HCT116 (cell line): ENCODE results near the gene DHRS4L2. TPM values are rescaled to one million over a fixed set of nuclear protein-coding genes. Genes with fewer than 3 reads are reported as not detected.
"Not testable (repeated sequence)": the region's sequence is repeated elsewhere in the genome, so short reads cannot be mapped to it uniquely, and the experiment has no call there.

Experiments
- ATAC-seq: fragments of 200-7000 bp; cut with Tn5 transposase; 2 replicates; pipeline ENCODE4 v1.9.1; 2020; ENCODE audit warnings: mild to moderate bottlenecking, moderate library complexity
- BruUV-seq: library from RNA; stranded (reverse); fragments of 400-500 nt; replicated peaks from 2 replicates; lab custom pipeline; 2021; lab: Mats Ljungman, UMichigan
- CTCF ChIA-PET: fragments of 300-600 bp; sonication (Branson Sonifier 250); formaldehyde crosslinking; loops from one replicate; lab custom pipeline; 2021; ENCODE audit warnings: antibody characterized with exemption; lab: Charles Lee
- POLR2A ChIA-PET: fragments of 300-600, 350-600 bp; sonication (Branson Sonifier 250); formaldehyde crosslinking; loops from one replicate; lab custom pipeline; 2021; ENCODE audit warnings: antibody characterized with exemption; lab: Charles Lee
- RAD21 ChIA-PET, 2 experiments: fragments of 300-600 bp; sonication (Branson Sonifier 250); formaldehyde crosslinking; loops; one replicate each; lab custom pipeline; 2023; ENCODE audit warnings: low total read pairs in 2 of 2; ENCODE audit not compliant: uncharacterized antibody in 2 of 2, unreplicated experiment in 2 of 2, low non-redundant PET in 1 of 2; lab: Charles Lee
- DNase-seq: peaks from one replicate; pipeline ENCODE4 v3.0.0-alpha.2; 2010; ENCODE audit warnings: low read depth, low spot score
- H2AFZ ChIP-seq: fragments of 200-600 bp; shearing (Covaris generic), sonication (generic); 2 replicates; pipeline ENCODE4 v1.6.1; 2017; ENCODE audit warnings: low read depth, mixed run types, mixed read lengths, antibody characterized with exemption, low read length; ENCODE audit not compliant: poor library complexity, severe bottlenecking
- H3K27ac ChIP-seq: 2 replicates; pipeline ENCODE4 v1.5.1; 2012; ENCODE audit warnings: low read depth, low read length
- H3K27me3 ChIP-seq: fragments of 200-600 bp; sonication (generic); 2 replicates; pipeline ENCODE4 v1.6.1; 2016; ENCODE audit warnings: mixed run types, low read length, mixed read lengths; ENCODE audit not compliant: insufficient read depth
- H3K36me3 ChIP-seq, 2 experiments: fragments of 200-500 bp in 1 of 2; fragments of 200-600 bp in 1 of 2; sonication (Bioruptor generic) in 1 of 2; sonication (generic) in 1 of 2; 2 replicates each; pipeline versions ENCODE4 v1.5.1 to v1.6.1; 2014 to 2016; ENCODE audit warnings: low read length in 2 of 2, inconsistent platforms in 1 of 2, mixed read lengths in 1 of 2, mixed run types in 1 of 2; ENCODE audit not compliant: insufficient read depth in 2 of 2, control insufficient read depth in 1 of 2
- H3K4me1 ChIP-seq, 2 experiments: fragments of 200-600 bp in 1 of 2; sonication (generic) in 1 of 2; 2 replicates each; pipeline versions ENCODE4 v1.5.1 to v1.6.1; 2012 to 2017; ENCODE audit warnings: low read length in 2 of 2, inconsistent platforms in 1 of 2, mild to moderate bottlenecking in 1 of 2, mixed read lengths in 1 of 2, mixed run types in 1 of 2, moderate library complexity in 1 of 2; ENCODE audit not compliant: insufficient read depth in 2 of 2, control insufficient read depth in 1 of 2
- H3K4me2 ChIP-seq: fragments of 200-600 bp; sonication (generic); 2 replicates; pipeline ENCODE4 v1.6.1; 2017; ENCODE audit warnings: mixed run types, low read length, mixed read lengths
- H3K4me3 ChIP-seq, 2 experiments: fragments of 200-600 bp in 1 of 2; sonication (generic) in 1 of 2; replicated peaks in 1 of 2; 2 replicates each; pipeline ENCODE4 v1.5.1; 2011 to 2016; ENCODE audit warnings: low read length in 2 of 2, control low read depth in 1 of 2, low read depth in 1 of 2, mild to moderate bottlenecking in 1 of 2, mixed read lengths in 1 of 2, mixed run types in 1 of 2
- H3K79me2 ChIP-seq: fragments of 200-600 bp; sonication (generic); 2 replicates; pipeline ENCODE4 v1.6.1; 2017; ENCODE audit warnings: mild to moderate bottlenecking, mixed run types, low read length, moderate library complexity, mixed read lengths; ENCODE audit not compliant: insufficient read depth
- H3K9ac ChIP-seq: fragments of 200-600 bp; sonication (generic); 2 replicates; pipeline ENCODE4 v1.6.1; 2016; ENCODE audit warnings: low read length, mixed read lengths
- H3K9me2 ChIP-seq: fragments of 200-600 bp; sonication (generic), shearing (Covaris generic); 2 replicates; pipeline ENCODE4 v1.6.1; 2017; ENCODE audit warnings: mixed run types, mild to moderate bottlenecking, moderate library complexity; ENCODE audit not compliant: insufficient read depth
- H3K9me3 ChIP-seq, 2 experiments: fragments of 200-500 bp in 1 of 2; fragments of 200-600 bp in 1 of 2; sonication (Bioruptor generic) in 1 of 2; sonication (generic) in 1 of 2; 2 replicates each; pipeline ENCODE4 v1.6.1; 2014 to 2017; ENCODE audit warnings: low read length in 2 of 2, mixed read lengths in 2 of 2, inconsistent platforms in 1 of 2, low read depth in 1 of 2, mild to moderate bottlenecking in 1 of 2, mixed run types in 1 of 2, moderate library complexity in 1 of 2; ENCODE audit not compliant: control insufficient read depth in 1 of 2, insufficient read depth in 1 of 2
- H4K20me1 ChIP-seq: fragments of 200-600 bp; sonication (generic), shearing (Covaris generic); 2 replicates; pipeline ENCODE4 v1.6.1; 2017; ENCODE audit warnings: mixed run types, mild to moderate bottlenecking, moderate library complexity; ENCODE audit not compliant: insufficient read depth
- intact Hi-C: fragments of 100-400 bp; cut with micrococcal nuclease; formaldehyde crosslinking; loops from 2 replicates; pipeline ENCODE4 v1.10.0; 2022
- total RNA-seq: library from RNA; stranded (reverse); gene quantifications from one replicate; pipeline ENCODE4 v1.2.1, GENCODE V29; 2021; ENCODE audit not compliant: unreplicated experiment

The DHRS4L2 gene
- total RNA-seq, 1 experiment from 2014 or later, result 18.6 TPM

DNA sequence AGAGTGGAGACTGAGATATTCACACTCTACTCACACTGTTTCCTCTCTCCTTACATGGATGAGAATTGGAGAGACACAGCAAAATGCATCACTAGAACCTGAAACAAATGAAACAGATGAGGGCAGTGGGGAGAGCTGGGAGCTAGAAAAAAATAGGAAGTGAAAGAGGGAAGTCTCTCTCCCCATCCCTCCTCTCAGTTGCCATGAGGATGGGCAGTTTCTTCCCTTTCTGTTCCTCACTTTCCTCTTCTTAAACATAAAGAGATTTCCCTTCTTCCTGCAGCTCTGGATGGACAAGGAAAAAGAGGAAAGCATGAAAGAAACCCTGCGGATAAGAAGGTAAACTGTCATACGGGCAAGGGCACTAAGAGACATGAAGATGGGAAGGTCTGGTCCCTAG lies 60.3 kb downstream of the DHRS4L2 start:
- ATAC-seq, H2AFZ ChIP-seq, H3K4me2 ChIP-seq, intact Hi-C loops, H3K79me2 ChIP-seq, POLR2A ChIA-PET, H4K20me1 ChIP-seq, H3K4me3 ChIP-seq, H3K9me3 ChIP-seq, H3K9ac ChIP-seq, DNase-seq, H3K9me2 ChIP-seq, BruUV-seq, H3K27me3 ChIP-seq, H3K36me3 ChIP-seq, H3K27ac ChIP-seq: not testable (repeated sequence)
- RAD21 ChIA-PET, result interaction anchor here in 1 of 2 experiments (0.6 kb wide), 1 partner anchor 58 kb away, joined by 3 read pairs; no protein-coding TSS in a partner anchor
- peaks cover 6 to 25% of the 10 kb centered on the region in 2 experiments; a peak in 3 of 4 replicates for H3K4me1 ChIP-seq
- CTCF ChIA-PET, result interaction anchor here (1.1 kb wide), 1 partner anchor 59 kb away, joined by 3 read pairs; no protein-coding TSS in a partner anchor

DNA sequence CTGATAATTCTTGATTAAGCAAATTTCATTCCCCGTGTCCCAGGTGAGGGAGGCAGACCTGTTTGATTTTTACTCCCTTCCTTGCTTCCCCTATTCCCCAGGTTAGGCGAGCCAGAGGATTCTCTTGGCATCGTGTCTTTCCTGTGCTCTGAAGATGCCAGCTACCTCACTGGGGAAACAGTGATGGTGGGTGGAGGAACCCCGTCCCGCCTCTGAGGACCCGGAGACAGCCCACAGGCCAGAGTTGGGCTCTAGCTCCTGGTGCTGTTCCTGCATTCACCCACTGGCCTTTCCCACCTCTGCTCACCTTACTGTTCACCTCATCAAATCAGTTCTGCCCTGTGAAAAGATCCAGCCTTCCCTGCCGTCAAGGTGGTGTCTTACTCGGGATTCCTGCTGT lies 62.0 kb downstream of the DHRS4L2 start:
- H3K9ac ChIP-seq, H2AFZ ChIP-seq, H3K27me3 ChIP-seq, POLR2A ChIA-PET, intact Hi-C loops, H3K79me2 ChIP-seq, DNase-seq, H4K20me1 ChIP-seq, ATAC-seq, H3K9me3 ChIP-seq, H3K4me2 ChIP-seq, H3K36me3 ChIP-seq, RAD21 ChIA-PET, BruUV-seq, H3K27ac ChIP-seq, H3K4me3 ChIP-seq, H3K9me2 ChIP-seq: not testable (repeated sequence)
- CTCF ChIA-PET, result interaction anchor here (1.5 kb wide), 1 partner anchor 41 kb away, joined by 4 read pairs; no protein-coding TSS in a partner anchor
- peaks cover 6 to 25% of the 10 kb centered on the region in 2 experiments; a peak in 3 of 4 replicates for H3K4me1 ChIP-seq
